Left hindlimb (tissue), 1 donor: ENCODE results near the gene TUBB2B.

Experiments used
- DNase-seq: peaks from one replicate; pipeline ENCODE4 v3.0.0-alpha.2; 2018

The TUBB2B gene

DNA sequence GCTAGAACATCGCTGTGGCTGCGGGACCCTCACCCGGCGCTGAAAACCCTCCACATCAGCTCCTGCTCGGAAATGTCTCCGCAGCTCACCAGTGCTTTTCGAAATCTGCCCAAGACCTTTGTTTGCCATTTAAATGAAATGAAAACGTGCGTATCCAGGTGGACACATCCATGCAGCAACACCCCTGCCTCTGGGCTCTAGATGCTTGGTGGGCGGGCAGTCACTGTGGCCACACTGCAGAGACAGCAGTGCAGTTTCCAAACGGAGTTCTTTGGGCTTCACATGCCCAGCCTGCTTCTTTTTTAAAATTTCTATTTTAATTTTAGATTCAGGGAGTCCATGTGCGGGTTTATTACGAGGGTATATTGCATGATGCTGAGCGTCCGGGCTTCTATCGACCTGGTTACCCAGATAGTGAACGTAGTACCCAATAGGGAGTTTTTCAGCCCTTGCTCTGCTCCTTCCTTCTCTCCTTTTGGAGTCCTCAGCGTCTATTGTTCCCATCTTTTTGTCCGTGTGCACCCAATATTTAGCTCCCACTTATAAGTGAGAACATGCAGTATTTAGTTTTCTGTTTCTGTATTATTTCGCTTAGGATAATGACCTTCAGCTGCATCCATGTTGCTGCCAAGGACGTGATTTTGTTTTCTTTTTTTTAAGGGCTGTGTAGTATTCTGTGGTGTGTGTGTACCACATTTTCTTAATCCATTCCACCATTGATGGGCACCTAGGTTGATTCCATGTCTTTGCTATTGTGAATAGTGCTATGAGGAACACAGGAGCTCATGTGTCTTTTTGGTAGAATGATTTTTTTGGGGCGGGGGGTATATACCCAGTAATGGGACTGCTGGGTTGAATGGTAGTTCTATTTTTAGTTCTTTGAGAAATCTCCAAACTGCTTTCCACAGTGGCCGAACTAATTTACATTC is 4.8 kb upstream of the TUBB2B start:
- DNase-seq, result no peak

DNA sequence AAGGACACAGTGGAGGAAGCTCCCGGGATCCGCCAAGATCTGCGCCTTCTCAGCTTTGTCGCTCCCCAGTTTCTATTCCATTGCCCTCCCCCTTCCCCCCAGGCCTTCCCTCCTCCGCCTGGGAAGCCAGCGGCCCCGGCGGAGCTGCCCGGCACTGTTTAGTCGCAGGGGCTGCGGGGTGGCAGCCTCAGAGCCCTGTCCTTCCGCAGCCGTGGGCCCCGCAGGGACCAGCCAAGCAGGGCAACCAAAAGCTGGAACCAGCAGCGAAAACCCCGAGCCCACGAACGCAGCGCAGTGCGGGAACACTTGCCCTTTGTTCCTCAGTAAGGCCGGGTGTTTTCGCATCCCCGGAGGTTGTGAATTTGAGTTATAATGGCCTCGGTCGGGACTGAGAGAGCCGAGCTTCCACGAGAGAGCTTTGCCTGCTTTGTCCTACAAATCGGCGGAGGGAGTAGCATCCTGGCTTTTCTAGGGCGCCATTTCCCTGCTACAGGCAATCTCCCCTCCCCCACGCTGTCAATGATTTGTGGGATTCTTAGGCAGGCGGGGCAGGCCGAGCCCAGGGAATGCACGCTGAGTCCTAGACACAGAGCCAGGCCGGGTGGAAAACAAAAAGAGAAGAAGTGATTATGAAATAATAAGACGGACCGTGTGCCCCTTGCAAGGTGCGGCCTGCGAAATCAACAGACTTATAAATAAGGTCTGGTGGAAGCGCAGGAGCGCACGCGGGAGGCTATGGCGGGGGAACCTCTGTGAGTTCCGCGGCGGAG is 4.0 kb upstream of the TUBB2B start:
- DNase-seq, result peak; percentile 87

DNA sequence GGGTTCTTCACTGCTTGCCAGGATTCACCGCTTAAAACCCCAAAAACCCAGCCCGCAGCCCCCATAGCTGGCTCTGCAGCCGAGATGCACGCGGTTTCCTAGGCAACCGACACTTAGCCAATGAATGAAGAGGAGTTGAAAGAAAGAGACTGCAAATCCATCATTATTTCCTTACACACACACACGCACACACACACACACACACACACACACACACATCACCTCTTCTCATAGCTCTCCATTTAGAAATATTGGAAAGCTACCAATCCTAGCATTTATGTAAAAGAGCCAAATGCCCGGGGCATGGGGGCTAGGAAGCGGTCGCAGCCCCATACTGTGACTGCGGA is 3.4 kb upstream of the TUBB2B start:
- DNase-seq, result peak; percentile 77

DNA sequence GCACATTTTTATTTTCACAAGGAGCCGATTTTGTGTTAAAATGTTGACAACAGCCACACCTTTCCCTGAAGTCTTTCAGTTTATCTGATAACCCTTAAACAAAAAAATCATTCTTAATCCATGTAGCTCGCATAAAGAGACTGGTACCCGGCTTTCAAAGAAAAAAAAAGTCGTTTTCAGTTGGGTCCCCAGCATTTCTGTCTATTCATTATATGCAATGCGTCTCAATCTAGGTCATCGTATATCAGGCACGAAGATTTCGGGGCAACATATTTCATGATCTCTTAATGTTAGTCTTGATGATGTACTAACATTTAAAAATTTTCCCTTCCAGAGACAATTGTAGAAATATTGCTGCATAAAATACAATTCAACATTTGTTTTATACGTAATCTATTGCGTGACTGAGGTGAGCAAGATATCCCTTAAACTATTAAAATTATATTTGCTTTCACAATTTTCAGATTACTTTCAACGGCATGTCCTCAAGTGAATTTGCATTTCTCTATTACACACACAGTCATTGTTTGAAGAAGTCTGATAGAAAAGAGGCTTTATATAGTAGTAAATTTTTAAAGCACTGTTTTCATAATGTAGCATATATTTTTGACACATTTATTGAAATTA is 2.9 kb upstream of the TUBB2B start:
- no peak for DNase-seq

DNA sequence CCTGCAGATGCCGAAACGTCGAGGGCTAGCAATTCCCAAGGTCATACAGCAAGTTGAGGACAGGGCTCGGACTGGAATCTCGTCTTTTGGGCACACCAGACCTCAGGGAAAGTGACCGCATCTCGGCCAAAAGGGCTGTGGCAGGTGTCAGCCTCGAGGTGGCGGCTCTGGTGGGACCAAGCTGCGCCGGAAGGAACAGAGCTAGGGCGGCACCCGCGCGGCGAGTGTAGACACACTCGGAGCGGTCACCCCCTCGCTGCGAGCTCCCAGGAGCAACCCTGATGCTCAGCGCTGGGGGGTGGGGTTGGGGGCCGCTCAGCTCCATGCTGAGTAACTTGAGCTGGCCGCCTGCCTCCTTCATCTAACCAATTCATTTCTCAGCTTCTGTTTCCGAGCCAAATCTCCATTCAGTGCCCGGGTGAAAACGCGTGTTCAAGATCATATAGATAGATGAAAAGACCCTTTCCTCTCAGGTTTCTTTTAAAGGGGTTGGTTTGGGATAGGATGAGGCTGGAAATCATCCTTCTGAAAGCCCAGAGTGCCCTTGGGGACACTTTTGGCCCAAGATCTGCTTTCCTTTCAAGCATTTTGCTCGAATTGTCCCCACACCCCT is 2.2 kb upstream of the TUBB2B start:
- DNase-seq, result no peak

DNA sequence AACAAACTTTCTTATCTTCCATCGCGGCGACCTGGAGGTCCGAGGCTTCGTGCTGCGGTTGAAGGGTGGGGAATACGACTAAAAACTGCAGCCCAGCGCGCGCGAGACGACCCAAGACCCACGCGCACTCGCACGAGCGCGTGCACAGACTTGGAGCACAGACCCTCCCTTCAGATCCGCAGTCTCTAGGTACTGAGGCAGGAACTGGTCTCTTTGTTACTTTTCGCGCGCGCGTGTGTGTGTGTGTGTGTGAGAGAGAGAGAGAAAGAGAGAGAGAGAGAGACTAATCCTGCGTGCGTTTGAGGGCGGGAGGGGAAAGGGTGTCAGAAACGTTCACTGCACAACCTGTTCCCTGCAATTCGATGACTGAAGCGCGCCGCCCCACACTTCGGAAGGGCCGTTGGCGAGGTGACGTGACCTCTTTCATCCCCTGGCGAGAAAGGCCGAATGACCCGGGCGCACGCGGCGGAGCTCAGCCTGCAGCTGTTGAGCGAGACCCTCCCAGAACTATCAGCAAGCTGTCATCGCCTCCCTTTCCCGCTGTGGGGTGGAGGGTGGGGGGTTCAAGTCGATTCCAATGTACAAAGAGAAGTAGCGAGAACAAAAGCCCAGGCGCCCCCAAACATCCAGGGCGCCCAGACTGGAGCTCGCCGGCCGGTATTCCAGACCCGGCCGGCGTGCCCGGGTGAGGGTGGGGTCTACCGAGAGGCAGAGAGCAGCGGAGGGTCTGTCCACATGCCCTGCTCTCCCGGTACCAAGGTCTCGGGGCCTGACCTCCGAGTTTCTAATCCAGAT is 1.5 kb upstream of the TUBB2B start:
- DNase-seq, result peak; percentile 58

DNA sequence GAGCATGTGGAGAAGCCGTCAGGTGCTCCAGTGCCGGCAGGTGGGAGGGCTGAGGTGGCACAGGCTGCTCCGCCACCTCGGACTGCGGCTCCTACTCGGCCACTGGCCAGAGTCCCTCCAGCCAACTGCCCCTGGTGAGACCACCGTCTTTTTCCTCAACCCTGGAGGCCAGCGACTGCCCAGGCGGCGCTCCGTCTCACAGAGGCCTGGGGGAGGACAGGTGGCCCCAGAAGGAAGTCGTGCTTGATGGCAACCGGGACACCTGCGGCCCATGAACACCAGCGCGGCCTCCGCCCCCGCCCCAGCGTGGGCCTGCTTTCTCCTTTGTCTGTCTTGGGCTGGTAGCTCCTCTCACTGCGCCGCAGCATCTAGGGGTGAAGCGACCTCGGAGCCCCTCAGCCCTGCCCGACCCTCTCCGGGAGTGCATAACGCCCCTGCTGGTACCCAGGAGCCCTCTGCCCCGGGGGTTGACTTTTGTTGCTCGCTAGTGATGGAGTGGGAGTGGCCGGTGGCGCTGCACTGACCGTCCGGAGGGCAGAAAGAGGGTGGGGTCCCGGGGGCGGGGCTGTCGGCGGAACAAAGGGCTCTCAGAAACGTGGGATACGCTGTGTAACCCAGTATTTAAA is 706 bp upstream of the TUBB2B start:
- no peak for DNase-seq

DNA sequence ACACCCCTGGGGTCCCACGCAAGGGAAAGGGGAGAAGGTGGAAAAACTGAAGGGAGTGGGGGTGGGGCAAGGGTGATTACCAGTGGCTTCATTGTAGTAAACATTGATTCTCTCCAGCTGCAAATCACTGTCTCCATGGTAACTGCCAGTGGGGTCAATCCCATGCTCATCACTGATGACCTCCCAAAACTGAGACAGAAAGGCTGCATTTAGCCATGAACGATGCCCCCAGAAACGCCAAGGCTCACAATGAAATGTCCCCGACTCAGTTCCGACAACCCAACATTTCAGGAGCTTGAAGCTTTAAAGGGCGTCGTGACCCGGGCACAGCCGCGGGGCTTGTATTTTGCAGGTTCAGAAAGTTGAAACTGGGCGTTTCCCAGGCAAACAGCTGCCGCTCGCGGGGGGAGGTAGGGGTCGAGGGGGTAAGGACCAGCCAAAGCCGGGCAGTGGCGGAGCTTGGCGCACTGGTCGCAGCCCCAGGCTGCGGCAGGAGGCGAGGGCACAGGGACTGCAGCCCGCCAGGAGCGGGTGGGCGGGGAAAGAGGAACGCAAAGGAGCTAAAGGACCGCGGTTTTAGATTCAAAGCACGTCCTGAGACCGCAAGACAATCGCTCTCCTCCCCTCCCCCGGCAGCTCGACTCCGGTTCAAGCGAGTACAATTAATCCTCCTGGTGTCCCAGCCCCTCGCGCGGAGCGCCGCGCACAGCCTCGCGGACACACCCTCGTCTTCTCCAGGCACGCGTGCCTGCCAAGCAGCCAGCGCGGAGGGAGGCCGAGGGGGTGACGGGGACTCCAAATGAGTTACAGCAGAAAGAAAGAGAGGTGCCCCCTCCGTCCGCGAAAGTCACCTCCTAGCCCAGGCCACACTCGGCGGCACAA is 731 bp downstream of the TUBB2B start:
- peak; percentile 77 for DNase-seq

DNA sequence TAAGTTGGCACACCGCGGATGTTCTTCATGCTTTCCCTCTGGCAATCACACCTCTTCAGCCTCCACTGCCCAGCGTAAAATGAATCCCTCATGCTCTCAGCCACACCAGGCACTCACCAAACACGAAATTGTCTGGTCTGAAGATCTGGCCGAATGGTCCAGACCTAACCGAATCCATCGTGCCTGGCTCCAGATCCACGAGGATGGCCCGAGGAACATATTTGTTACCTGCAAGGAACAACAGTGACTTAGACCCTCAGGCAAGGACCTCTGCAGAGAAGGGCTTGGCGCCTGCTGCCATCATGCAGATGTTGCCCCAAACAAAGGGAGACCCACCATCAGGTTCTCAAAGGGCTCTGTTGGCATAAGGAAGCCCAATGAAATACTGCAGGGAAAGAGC is 1.4 kb downstream of the TUBB2B start:
- no peak for DNase-seq

DNA sequence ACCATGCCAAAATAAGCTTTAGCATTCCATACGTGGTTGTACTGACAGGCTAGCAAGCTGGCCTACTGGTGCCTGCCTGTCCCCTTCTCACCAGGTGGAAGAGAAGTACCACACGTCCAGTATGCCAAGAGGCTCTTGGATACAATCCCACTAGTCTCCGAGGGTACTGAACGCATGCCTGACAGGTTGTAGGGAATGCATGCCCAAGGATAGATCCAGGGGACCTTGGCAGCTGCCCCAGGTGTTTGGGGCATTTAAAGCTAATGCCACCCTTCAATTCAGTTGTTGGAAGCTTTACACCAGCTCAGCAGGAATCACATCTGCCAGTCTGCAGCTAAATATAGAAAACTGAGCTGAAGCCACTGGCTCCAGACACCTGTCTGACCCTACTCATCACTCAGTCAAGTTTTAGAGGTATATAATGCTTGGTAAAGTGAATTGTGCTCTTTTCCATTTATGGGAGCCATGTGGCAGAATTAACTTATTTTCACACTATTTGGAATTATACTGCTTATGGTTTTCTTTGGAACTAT is 4.9 kb downstream of the TUBB2B start:
- DNase-seq, result no peak

DNA sequence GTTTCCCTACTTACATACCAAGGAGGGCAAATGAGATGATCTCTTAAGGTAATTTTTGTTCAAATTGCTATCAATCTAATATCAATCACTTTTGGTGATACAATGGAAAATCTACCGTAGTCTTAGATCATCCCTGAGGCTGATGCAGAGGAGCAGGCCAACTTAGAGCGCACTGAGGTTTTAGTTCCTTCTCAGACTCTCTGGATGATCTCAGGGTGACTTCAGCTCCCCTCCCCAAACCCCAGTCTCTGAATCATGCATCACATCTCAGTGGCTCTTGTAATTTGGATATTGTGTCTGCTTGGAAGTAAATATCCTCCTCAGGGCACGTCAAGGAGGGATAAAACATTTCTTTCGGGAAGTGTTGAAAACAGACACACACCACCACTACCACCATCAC is 5.9 kb downstream of the TUBB2B start:
- DNase-seq, result no peak

DNA sequence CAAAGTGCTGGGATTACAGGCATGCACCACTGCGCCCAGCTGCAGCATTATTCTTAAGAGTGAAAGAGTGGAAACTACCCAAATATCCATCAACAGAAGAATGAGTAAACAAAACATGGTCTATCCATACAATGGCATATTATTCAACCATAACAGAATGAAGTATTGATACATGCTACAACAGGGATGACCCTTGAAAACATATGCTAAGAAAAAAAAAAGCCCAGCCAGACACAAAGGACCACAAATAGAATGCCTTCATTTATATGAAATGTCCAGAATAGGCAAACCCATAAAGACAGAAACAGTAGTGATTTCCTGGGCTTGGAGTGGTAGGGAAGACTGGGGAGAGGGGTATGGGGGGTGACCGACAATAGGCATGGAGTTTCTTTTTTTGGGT is 7.1 kb downstream of the TUBB2B start:
- DNase-seq, result no peak

DNA sequence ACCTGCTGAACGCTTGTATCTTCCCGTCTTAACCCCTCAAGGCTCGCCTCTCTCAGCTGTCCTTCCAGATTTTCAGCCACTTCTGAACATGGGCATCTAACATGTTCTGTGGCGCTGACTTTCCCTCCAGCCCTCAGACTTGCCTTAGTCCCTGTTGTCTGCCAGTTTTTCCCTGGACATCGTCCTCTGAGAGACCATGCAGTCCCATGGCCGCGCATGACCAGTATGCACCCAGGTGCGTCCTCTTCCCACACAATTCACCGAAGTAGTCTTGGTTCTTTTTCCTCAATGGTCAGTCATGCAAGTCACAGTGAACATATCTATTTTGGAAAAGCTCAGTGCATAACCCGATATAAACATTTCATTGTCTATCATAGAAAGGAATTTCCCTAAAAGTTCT is 9.2 kb downstream of the TUBB2B start:
- DNase-seq, result no peak

DNA sequence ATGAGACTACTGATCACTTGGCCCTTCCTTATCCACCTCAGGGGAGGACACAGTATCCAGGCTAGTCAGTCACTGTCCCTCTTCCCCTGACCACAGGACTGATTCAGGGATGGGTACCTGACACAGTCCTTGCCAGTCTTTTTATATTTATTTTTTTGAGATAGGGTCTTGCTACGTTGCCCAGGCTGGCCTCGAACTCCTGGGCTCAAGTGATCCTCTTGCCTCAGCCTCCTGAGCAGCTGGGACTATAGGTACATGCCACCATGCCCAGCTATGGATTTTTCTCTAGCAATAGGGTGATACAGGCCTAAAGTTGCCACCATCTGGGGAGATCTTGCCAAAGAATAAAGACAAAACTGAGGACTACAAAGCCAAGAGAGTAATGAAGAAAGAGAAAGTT is 10.2 kb downstream of the TUBB2B start:
- DNase-seq, result no peak

DNA sequence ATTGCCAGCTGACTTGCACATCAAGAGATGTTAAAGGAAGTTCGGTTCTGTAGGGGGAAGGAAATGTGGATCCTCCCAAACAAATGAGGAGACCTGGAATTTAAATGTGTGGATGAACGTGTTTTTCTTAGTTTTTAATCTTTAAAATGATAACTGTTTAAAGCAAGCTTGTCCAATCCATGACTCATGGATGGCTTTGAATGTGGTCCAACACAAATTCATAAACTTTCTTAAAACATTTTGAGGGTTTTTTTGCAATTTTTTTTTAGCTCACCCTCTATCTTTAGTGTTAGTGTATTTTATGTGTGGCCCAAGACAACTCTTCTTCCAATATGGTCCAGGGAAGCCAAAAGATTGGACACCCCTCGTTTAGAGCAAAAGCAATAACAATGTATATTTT is 12.6 kb downstream of the TUBB2B start:
- DNase-seq, result no peak

DNA sequence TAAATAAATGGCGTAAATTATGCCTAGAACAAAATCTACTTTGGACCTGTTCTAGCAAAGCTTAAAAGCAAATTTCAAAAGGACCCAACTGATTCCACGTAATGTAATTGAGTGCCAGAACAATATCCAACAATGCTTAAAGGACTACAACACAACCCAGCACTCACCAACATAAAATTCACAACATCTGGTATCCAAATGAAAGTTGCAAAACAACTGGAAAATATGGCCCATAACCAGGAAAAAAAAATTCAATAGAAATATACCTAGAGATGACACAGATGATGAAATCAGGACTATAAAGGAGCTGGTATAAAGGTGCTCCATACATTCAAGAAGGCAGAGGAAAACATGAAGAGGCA is 14.1 kb downstream of the TUBB2B start:
- DNase-seq, result no peak

DNA sequence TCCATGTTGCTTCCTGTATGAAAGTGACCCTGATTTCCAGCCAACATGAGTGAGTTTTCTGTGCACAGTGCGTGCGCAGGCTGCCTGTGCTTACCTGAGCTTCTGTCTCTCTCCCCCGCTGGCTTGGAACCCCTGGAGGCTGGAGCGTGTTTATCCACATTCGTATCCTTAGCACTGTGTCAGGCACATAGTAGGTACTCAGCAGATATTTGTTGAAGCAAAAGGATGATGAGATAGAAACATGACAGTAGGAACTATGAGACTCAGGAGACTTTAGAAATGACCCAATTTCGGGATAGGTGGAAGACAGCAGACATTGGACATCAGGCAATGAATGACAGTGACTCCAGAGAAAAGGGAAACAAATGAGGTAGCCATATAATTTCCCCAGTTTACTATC is 15.2 kb downstream of the TUBB2B start:
- no peak for DNase-seq

DNA sequence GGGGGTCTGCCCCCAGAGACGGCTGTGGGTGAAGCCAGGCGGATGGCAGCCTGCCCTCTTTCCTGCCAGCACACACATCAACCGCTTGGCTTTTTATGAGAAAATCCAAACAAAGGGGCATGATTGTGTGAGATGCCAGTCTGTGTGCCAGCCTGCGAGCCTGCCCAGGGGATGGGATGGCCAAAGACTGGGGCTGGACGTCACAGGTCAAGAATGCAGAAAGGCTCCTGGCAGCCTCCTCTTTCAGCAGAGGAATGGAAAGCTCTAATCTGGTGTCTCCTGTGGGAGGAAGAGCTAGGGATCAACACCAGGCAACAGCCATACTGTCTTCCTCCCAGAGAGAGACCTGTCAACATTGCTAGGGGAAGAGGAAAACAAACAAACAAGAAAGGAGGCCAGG is 15.8 kb downstream of the TUBB2B start:
- no peak for DNase-seq

DNA sequence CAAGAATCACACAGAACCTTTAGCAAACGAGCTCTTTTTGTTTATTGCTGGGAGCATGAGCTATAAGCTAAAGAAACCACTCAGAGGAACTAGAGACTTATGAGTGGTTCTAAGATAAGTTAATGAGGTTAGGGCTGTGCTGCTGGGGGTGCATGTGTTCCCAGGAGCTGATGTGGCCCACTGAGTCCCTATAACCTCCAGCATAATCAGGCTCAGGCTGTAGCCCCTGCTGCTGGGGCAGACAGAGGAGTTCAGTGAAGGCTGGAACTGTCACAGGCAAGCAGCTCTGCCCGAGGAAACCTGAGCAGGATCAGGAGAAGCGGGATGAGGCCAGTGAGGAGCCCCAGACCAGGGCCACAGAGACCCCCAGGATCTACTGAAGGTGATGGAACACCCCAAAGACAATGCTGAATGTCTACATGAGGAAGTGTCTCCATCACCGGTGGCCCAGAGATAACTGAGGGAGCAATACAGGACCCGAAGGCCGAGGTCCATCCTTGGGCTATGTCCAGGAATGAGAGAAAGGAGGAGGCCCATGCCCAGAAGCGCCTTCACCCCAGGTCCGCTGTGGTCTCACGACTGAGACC is 17.3 kb downstream of the TUBB2B start:
- DNase-seq, result no peak
